Measurements from ENCODE around the gene LLCFC1.

DNA sequence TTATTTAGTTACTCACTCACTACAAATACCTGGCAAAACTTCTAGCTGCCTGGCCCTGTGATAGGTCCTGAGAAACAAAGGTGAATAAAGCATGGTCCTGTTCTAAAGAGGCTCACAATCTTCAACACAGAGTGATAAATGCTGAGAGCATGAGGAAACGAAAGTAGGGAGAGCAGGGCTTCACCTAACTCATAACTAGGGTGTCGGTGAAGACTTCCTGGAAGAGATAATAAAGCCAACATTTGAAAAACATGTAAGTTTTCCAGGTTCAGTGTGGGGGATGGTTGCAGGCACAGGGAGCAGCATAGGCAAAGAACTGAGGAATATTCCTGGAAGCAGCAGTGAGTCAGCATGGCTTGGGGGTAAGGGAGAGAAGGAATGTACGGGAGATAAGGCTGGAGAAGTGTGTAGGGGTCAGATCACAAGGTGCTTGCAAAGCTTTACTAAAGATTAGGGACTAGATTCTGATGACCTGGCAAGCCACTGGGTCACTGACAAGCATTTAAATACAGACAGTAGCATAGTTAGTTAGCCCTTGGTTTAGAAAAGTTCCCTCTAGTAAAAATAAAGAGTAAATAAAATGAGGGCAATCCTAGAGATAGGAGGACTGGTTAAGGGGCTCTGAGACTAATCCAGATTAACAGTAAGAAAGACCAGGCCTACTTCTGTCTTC, 17.8 kb downstream of the LLCFC1 start:
- TF ChIP-seq, protein P1, sequence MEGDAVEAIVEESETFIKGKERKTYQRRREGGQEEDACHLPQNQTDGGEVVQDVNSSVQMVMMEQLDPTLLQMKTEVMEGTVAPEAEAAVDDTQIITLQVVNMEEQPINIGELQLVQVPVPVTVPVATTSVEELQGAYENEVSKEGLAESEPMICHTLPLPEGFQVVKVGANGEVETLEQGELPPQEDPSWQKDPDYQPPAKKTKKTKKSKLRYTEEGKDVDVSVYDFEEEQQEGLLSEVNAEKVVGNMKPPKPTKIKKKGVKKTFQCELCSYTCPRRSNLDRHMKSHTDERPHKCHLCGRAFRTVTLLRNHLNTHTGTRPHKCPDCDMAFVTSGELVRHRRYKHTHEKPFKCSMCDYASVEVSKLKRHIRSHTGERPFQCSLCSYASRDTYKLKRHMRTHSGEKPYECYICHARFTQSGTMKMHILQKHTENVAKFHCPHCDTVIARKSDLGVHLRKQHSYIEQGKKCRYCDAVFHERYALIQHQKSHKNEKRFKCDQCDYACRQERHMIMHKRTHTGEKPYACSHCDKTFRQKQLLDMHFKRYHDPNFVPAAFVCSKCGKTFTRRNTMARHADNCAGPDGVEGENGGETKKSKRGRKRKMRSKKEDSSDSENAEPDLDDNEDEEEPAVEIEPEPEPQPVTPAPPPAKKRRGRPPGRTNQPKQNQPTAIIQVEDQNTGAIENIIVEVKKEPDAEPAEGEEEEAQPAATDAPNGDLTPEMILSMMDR (IDR thresholded peaks at IDR 0.05; ENCODE audit: borderline replicate concordance, extremely low read depth, low read length, poor library complexity, severe bottlenecking): no peak
- no peak for TF ChIP-seq EZH2 (IDR thresholded peaks at IDR 0.05; ENCODE audit: borderline replicate concordance, low read depth, low read length, severe bottlenecking)

Data from DND-41 (cell line).